ENCODE measurements around the gene RALGPS1. TPM values are rescaled to one million over a fixed set of nuclear protein-coding genes. Genes with fewer than 3 reads are reported as not detected.

RALGPS1 gene
- total RNA-seq, 1 donor from 2014 or later, result 30.7 TPM

- Mint-ChIP-seq H3K4me1 (peaks cover 4% of the 10 kb centered on the region), H3K36me3 (no peaks in the 10 kb centered on the region), H3K27me3 (ENCODE audit: insufficient read depth, low read depth) (peaks cover 2% of the 10 kb centered on the region), H3K9me3 (no peaks in the 10 kb centered on the region), H3K4me3 (no peak overlapping the region), H3K27ac (no peak overlapping the region)
- H3F3A ChIP-seq (ENCODE audit: low read depth), result no peaks in the 10 kb centered on the region
- no peaks in the 10 kb centered on the region for H3K4me1 ChIP-seq
- no peaks in the 10 kb centered on the region for H4K20me1 ChIP-seq (ENCODE audit: low read depth)
- H3K4me3 ChIP-seq, result no peak overlapping the region
- TF ChIP-seq EZH2phosphoT487 (IDR thresholded peaks at IDR 0.05), result no peak
- no peak for TF ChIP-seq EZH2 (IDR thresholded peaks at IDR 0.05)
- TF ChIP-seq CTCF (IDR thresholded peaks at IDR 0.05), result no peak
- DNase-seq (ENCODE audit: low spot score), result no peak
- no peaks in the 10 kb centered on the region for H3K27me3 ChIP-seq
- no peak overlapping the region for H3K9ac ChIP-seq
- no peak overlapping the region for H2AFZ ChIP-seq (replicated peaks)
- no peak overlapping the region for H3K27ac ChIP-seq
- no peaks in the 10 kb centered on the region for H3K79me2 ChIP-seq (ENCODE audit: low read depth)
- H3K9me3 ChIP-seq (ENCODE audit: low read depth), result no peaks in the 10 kb centered on the region
- H3K4me2 ChIP-seq, result no peak overlapping the region
- H3K36me3 ChIP-seq, result no peaks in the 10 kb centered on the region
Observed at GRCh38 chr9:127020802-127021078, 106.2 kb downstream of the RALGPS1 start.

GRCh38 chr9:127021664-127022363, 107.2 kb downstream of the RALGPS1 start:
- TF ChIP-seq EZH2phosphoT487 (IDR thresholded peaks at IDR 0.05) (no peak), EZH2 (IDR thresholded peaks at IDR 0.05) (no peak), CTCF (IDR thresholded peaks at IDR 0.05) (no peak)
- H3K27ac Mint-ChIP-seq, result no peak overlapping the region

DNA sequence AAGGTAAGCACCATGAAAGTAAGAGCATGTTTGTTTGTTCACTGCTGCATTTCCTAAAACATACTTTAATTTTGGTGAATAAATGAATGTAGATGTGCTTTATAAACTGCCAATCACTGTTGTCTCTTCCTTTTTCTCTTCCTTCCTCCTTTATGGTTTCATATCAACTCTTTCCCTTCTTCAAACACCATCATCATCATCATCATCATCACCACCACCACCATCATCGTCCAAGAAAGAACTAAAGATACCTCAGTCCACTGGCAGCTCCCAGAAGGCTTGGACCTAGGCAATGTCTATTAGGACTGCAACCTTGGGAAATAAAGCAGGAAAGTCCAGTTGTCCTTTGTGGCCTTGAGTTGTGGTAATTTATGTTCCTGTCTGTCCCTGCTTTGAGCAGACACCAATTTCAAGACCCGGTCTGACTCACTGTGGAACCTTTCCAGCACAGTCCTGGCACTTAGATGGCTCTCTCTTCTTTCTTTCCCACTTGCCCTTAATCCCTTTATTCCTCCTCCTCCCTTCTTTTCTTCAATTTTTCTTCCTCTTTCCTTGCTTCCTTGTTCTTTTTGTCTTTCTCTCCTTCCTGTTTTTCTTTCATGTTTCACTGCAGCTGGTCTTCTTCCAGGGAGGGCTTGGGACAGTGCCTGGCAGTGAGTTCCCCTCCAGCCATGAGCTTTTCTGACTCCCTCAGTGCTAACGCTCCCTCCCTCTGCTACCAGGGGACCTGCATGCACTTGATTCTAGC, 108.5 kb downstream of the RALGPS1 start:
- Histone ChIP-seq H3F3A (ENCODE audit: low read depth) (no peaks in the 10 kb centered on the region), H3K9ac (no peak overlapping the region), H3K36me3 (no peaks in the 10 kb centered on the region), H3K9me3 (ENCODE audit: low read depth) (no peaks in the 10 kb centered on the region), H3K4me3 (no peak overlapping the region), H4K20me1 (ENCODE audit: low read depth) (no peaks in the 10 kb centered on the region), H3K27me3 (no peaks in the 10 kb centered on the region), H3K27ac (no peak overlapping the region), H3K4me1 (no peaks in the 10 kb centered on the region), H3K79me2 (ENCODE audit: low read depth) (no peaks in the 10 kb centered on the region), H3K4me2 (no peak overlapping the region), H2AFZ (replicated peaks) (no peak overlapping the region)
- TF ChIP-seq EZH2 (IDR thresholded peaks at IDR 0.05) (no peak), EZH2phosphoT487 (IDR thresholded peaks at IDR 0.05) (no peak), CTCF (IDR thresholded peaks at IDR 0.05) (no peak)
- no peaks in the 10 kb centered on the region for H3K36me3 Mint-ChIP-seq
- no peak overlapping the region for H3K27ac Mint-ChIP-seq
- no peaks in the 10 kb centered on the region for H3K9me3 Mint-ChIP-seq
- peaks cover 2% of the 10 kb centered on the region for H3K27me3 Mint-ChIP-seq (ENCODE audit: insufficient read depth, low read depth)
- H3K4me1 Mint-ChIP-seq, result no peaks in the 10 kb centered on the region
- H3K4me3 Mint-ChIP-seq, result no peak overlapping the region
- no peak for DNase-seq (ENCODE audit: low spot score)

More at GRCh38 chr9:127021664-127022363, 107.2 kb downstream of the RALGPS1 start:
- Histone ChIP-seq H4K20me1 (ENCODE audit: low read depth) (no peaks in the 10 kb centered on the region), H3K9me3 (ENCODE audit: low read depth) (no peaks in the 10 kb centered on the region), H3K79me2 (ENCODE audit: low read depth) (no peaks in the 10 kb centered on the region), H3K36me3 (no peaks in the 10 kb centered on the region), H3K27ac (no peak overlapping the region), H3K27me3 (no peaks in the 10 kb centered on the region), H3K4me1 (no peaks in the 10 kb centered on the region), H3K4me2 (no peak overlapping the region), H3K4me3 (no peak overlapping the region), H2AFZ (replicated peaks) (no peak overlapping the region), H3K9ac (no peak overlapping the region), H3F3A (ENCODE audit: low read depth) (no peaks in the 10 kb centered on the region)
- H3K9me3 Mint-ChIP-seq, result no peaks in the 10 kb centered on the region
- H3K4me3 Mint-ChIP-seq, result no peak overlapping the region
- H3K27me3 Mint-ChIP-seq (ENCODE audit: insufficient read depth, low read depth), result peaks cover 2% of the 10 kb centered on the region
- DNase-seq (ENCODE audit: low spot score), result peak; percentile 37
- H3K4me1 Mint-ChIP-seq, result no peaks in the 10 kb centered on the region
- no peaks in the 10 kb centered on the region for H3K36me3 Mint-ChIP-seq
